Measurements from ENCODE around the gene WDFY2.
"Not testable (repeated sequence)": the region's sequence is repeated elsewhere in the genome, so short reads cannot be mapped to it uniquely, and the experiment has no call there.

WDFY2 gene

GRCh38 chr13:51551416-51551815 is 32.8 kb upstream of the WDFY2 start:
- Histone ChIP-seq H3K4me3 (ENCODE audit: low read depth, low read length) (no peak overlapping the region), H3K9ac (ENCODE audit: low read depth, low read length) (no peak overlapping the region), H3K36me3 (ENCODE audit: control insufficient read depth, insufficient read depth, low read length) (no peaks in the 10 kb centered on the region), H3K9me3 (ENCODE audit: control insufficient read depth, insufficient read depth, low read length) (no peaks in the 10 kb centered on the region), H3K4me1 (ENCODE audit: control insufficient read depth, insufficient read depth, low read length) (peaks cover 9% of the 10 kb centered on the region), H3K27me3 (ENCODE audit: control insufficient read depth, insufficient read depth, low read length) (no peaks in the 10 kb centered on the region)

GRCh38 chr13:51552027-51552426 is 32.2 kb upstream of the WDFY2 start:
- Histone ChIP-seq H3K4me1 (ENCODE audit: control insufficient read depth, insufficient read depth, low read length) (peaks cover 9% of the 10 kb centered on the region), H3K9ac (ENCODE audit: low read depth, low read length) (no peak overlapping the region), H3K36me3 (ENCODE audit: control insufficient read depth, insufficient read depth, low read length) (no peaks in the 10 kb centered on the region), H3K27me3 (ENCODE audit: control insufficient read depth, insufficient read depth, low read length) (no peaks in the 10 kb centered on the region), H3K9me3 (ENCODE audit: control insufficient read depth, insufficient read depth, low read length) (no peaks in the 10 kb centered on the region), H3K4me3 (ENCODE audit: low read depth, low read length) (no peak overlapping the region)

- H3K27me3 ChIP-seq (ENCODE audit: control insufficient read depth, insufficient read depth, low read length): no peaks in the 10 kb centered on the region
- H3K4me3 ChIP-seq (ENCODE audit: low read depth, low read length): no peak overlapping the region
- peaks cover 9% of the 10 kb centered on the region for H3K4me1 ChIP-seq (ENCODE audit: control insufficient read depth, insufficient read depth, low read length)
- H3K36me3 ChIP-seq (ENCODE audit: control insufficient read depth, insufficient read depth, low read length): no peaks in the 10 kb centered on the region
- no peaks in the 10 kb centered on the region for H3K9me3 ChIP-seq (ENCODE audit: control insufficient read depth, insufficient read depth, low read length)
- H3K9ac ChIP-seq (ENCODE audit: low read depth, low read length): no peak overlapping the region
Measured at GRCh38 chr13:51553531-51553930, 30.7 kb upstream of the WDFY2 start.

- Histone ChIP-seq H3K4me3 (ENCODE audit: low read depth, low read length) (no peak overlapping the region), H3K4me1 (ENCODE audit: control insufficient read depth, insufficient read depth, low read length) (no peaks in the 10 kb centered on the region), H3K36me3 (ENCODE audit: control insufficient read depth, insufficient read depth, low read length) (no peaks in the 10 kb centered on the region), H3K9me3 (ENCODE audit: control insufficient read depth, insufficient read depth, low read length) (no peaks in the 10 kb centered on the region), H3K27me3 (ENCODE audit: control insufficient read depth, insufficient read depth, low read length) (no peaks in the 10 kb centered on the region), H3K9ac (ENCODE audit: low read depth, low read length) (no peak overlapping the region)
Measured at GRCh38 chr13:51556740-51557139, 27.5 kb upstream of the WDFY2 start.

- no peak overlapping the region for H3K9ac ChIP-seq (ENCODE audit: low read depth, low read length)
- H3K9me3 ChIP-seq (ENCODE audit: control insufficient read depth, insufficient read depth, low read length): no peaks in the 10 kb centered on the region
- no peaks in the 10 kb centered on the region for H3K36me3 ChIP-seq (ENCODE audit: control insufficient read depth, insufficient read depth, low read length)
- H3K4me3 ChIP-seq (ENCODE audit: low read depth, low read length): no peak overlapping the region
- no peaks in the 10 kb centered on the region for H3K27me3 ChIP-seq (ENCODE audit: control insufficient read depth, insufficient read depth, low read length)
- no peaks in the 10 kb centered on the region for H3K4me1 ChIP-seq (ENCODE audit: control insufficient read depth, insufficient read depth, low read length)
Measured at GRCh38 chr13:51557438-51557837, 26.8 kb upstream of the WDFY2 start.

- H3K4me1 ChIP-seq (ENCODE audit: control insufficient read depth, insufficient read depth, low read length): no peaks in the 10 kb centered on the region
- no peaks in the 10 kb centered on the region for H3K27me3 ChIP-seq (ENCODE audit: control insufficient read depth, insufficient read depth, low read length)
- H3K4me3 ChIP-seq (ENCODE audit: low read depth, low read length): no peak overlapping the region
- no peak overlapping the region for H3K9ac ChIP-seq (ENCODE audit: low read depth, low read length)
- no peaks in the 10 kb centered on the region for H3K9me3 ChIP-seq (ENCODE audit: control insufficient read depth, insufficient read depth, low read length)
- H3K36me3 ChIP-seq (ENCODE audit: control insufficient read depth, insufficient read depth, low read length): no peaks in the 10 kb centered on the region
Measured at GRCh38 chr13:51557875-51558612, 26.2 kb upstream of the WDFY2 start.

GRCh38 chr13:51559946-51560735 is 24.1 kb upstream of the WDFY2 start:
- no peaks in the 10 kb centered on the region for H3K27me3 ChIP-seq (ENCODE audit: control insufficient read depth, insufficient read depth, low read length)
- no peaks in the 10 kb centered on the region for H3K36me3 ChIP-seq (ENCODE audit: control insufficient read depth, insufficient read depth, low read length)
- no peak overlapping the region for H3K9ac ChIP-seq (ENCODE audit: low read depth, low read length)
- H3K4me1 ChIP-seq (ENCODE audit: control insufficient read depth, insufficient read depth, low read length): no peaks in the 10 kb centered on the region
- H3K4me3 ChIP-seq (ENCODE audit: low read depth, low read length): no peak overlapping the region
- no peaks in the 10 kb centered on the region for H3K9me3 ChIP-seq (ENCODE audit: control insufficient read depth, insufficient read depth, low read length)

GRCh38 chr13:51562011-51562671 is 22.1 kb upstream of the WDFY2 start:
- no peak overlapping the region for H3K9ac ChIP-seq (ENCODE audit: low read depth, low read length)
- H3K9me3 ChIP-seq (ENCODE audit: control insufficient read depth, insufficient read depth, low read length): peaks cover 3% of the 10 kb centered on the region
- no peaks in the 10 kb centered on the region for H3K36me3 ChIP-seq (ENCODE audit: control insufficient read depth, insufficient read depth, low read length)
- H3K4me1 ChIP-seq (ENCODE audit: control insufficient read depth, insufficient read depth, low read length): no peaks in the 10 kb centered on the region
- H3K27me3 ChIP-seq (ENCODE audit: control insufficient read depth, insufficient read depth, low read length): no peaks in the 10 kb centered on the region
- H3K4me3 ChIP-seq (ENCODE audit: low read depth, low read length): no peak overlapping the region

GRCh38 chr13:51564252-51564651 is 20.0 kb upstream of the WDFY2 start:
- Histone ChIP-seq H3K36me3 (ENCODE audit: control insufficient read depth, insufficient read depth, low read length) (no peaks in the 10 kb centered on the region), H3K4me3 (ENCODE audit: low read depth, low read length) (no peak overlapping the region), H3K27me3 (ENCODE audit: control insufficient read depth, insufficient read depth, low read length) (no peaks in the 10 kb centered on the region), H3K9me3 (ENCODE audit: control insufficient read depth, insufficient read depth, low read length) (peaks cover 3% of the 10 kb centered on the region), H3K4me1 (ENCODE audit: control insufficient read depth, insufficient read depth, low read length) (no peaks in the 10 kb centered on the region), H3K9ac (ENCODE audit: low read depth, low read length) (no peak overlapping the region)

GRCh38 chr13:51564671-51565070 is 19.6 kb upstream of the WDFY2 start:
- Histone ChIP-seq H3K36me3 (ENCODE audit: control insufficient read depth, insufficient read depth, low read length) (no peaks in the 10 kb centered on the region), H3K9ac (ENCODE audit: low read depth, low read length) (no peak overlapping the region), H3K27me3 (ENCODE audit: control insufficient read depth, insufficient read depth, low read length) (no peaks in the 10 kb centered on the region), H3K4me3 (ENCODE audit: low read depth, low read length) (no peak overlapping the region), H3K9me3 (ENCODE audit: control insufficient read depth, insufficient read depth, low read length) (peaks cover 3% of the 10 kb centered on the region), H3K4me1 (ENCODE audit: control insufficient read depth, insufficient read depth, low read length) (no peaks in the 10 kb centered on the region)

- H3K4me3 ChIP-seq (ENCODE audit: low read depth, low read length); H3K36me3 ChIP-seq (ENCODE audit: control insufficient read depth, insufficient read depth, low read length); H3K9me3 ChIP-seq (ENCODE audit: control insufficient read depth, insufficient read depth, low read length); H3K9ac ChIP-seq (ENCODE audit: low read depth, low read length); H3K4me1 ChIP-seq (ENCODE audit: control insufficient read depth, insufficient read depth, low read length); H3K27me3 ChIP-seq (ENCODE audit: control insufficient read depth, insufficient read depth, low read length): not testable (repeated sequence)
Measured at GRCh38 chr13:51569001-51569400, 15.3 kb upstream of the WDFY2 start.

- Histone ChIP-seq H3K9ac (ENCODE audit: low read depth, low read length) (no peak overlapping the region), H3K27me3 (ENCODE audit: control insufficient read depth, insufficient read depth, low read length) (no peaks in the 10 kb centered on the region), H3K4me3 (ENCODE audit: low read depth, low read length) (no peak overlapping the region), H3K9me3 (ENCODE audit: control insufficient read depth, insufficient read depth, low read length) (no peaks in the 10 kb centered on the region), H3K36me3 (ENCODE audit: control insufficient read depth, insufficient read depth, low read length) (no peaks in the 10 kb centered on the region), H3K4me1 (ENCODE audit: control insufficient read depth, insufficient read depth, low read length) (no peaks in the 10 kb centered on the region)
Measured at GRCh38 chr13:51576754-51577153, 7.5 kb upstream of the WDFY2 start.
